ENCODE data around the gene FAM32A. TPM values are rescaled to one million over a fixed set of nuclear protein-coding genes. Genes with fewer than 3 reads are reported as not detected.

Gene FAM32A
- total and polyA plus RNA-seq, 2 of the 8 experiments (the other 6 are each of a cell fraction or from before 2014, with no cell fraction given): 75.6 to 105 TPM

DNA sequence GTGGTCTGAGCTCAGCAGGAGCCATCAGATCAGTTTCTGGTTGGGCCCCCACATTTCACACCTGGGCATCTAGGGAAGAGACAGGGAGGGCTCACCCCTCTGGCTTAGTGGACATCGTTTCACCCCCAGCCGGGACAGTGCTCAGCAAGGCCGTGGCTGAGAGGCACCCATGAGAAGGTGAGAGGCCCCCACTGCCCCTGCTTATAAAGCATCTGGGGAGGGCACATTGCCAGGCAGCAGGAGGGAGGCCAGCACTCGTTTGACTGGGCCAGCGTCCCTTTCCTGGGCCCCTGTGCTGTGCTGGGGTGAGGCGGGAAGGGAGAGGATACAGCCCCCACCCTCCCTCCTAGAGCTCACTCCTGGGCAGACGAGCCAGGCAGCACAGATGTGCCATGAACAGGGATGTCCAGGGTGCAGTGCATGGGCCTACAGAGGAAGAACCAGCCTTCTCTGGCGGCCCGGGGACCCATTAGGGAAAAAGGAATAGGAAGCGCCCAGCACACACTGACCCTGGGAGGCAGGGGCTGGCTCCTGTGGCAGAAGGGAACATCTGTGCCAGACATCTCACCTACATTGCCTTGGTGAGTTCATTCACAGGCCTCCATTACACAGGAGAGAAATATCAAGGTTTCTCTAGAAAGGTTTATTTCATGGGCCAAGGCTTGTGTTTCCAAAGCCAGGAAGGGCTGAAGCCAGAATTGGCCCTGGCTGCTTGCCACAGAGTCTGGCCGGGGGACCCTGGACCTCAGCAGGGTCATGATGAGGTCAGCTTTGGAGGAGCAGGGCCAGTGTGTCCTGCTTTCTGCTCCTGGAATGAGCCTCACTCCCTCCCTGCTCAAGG is 20.2 kb downstream of the FAM32A start (continued):
- TF ChIP-seq, protein P1, sequence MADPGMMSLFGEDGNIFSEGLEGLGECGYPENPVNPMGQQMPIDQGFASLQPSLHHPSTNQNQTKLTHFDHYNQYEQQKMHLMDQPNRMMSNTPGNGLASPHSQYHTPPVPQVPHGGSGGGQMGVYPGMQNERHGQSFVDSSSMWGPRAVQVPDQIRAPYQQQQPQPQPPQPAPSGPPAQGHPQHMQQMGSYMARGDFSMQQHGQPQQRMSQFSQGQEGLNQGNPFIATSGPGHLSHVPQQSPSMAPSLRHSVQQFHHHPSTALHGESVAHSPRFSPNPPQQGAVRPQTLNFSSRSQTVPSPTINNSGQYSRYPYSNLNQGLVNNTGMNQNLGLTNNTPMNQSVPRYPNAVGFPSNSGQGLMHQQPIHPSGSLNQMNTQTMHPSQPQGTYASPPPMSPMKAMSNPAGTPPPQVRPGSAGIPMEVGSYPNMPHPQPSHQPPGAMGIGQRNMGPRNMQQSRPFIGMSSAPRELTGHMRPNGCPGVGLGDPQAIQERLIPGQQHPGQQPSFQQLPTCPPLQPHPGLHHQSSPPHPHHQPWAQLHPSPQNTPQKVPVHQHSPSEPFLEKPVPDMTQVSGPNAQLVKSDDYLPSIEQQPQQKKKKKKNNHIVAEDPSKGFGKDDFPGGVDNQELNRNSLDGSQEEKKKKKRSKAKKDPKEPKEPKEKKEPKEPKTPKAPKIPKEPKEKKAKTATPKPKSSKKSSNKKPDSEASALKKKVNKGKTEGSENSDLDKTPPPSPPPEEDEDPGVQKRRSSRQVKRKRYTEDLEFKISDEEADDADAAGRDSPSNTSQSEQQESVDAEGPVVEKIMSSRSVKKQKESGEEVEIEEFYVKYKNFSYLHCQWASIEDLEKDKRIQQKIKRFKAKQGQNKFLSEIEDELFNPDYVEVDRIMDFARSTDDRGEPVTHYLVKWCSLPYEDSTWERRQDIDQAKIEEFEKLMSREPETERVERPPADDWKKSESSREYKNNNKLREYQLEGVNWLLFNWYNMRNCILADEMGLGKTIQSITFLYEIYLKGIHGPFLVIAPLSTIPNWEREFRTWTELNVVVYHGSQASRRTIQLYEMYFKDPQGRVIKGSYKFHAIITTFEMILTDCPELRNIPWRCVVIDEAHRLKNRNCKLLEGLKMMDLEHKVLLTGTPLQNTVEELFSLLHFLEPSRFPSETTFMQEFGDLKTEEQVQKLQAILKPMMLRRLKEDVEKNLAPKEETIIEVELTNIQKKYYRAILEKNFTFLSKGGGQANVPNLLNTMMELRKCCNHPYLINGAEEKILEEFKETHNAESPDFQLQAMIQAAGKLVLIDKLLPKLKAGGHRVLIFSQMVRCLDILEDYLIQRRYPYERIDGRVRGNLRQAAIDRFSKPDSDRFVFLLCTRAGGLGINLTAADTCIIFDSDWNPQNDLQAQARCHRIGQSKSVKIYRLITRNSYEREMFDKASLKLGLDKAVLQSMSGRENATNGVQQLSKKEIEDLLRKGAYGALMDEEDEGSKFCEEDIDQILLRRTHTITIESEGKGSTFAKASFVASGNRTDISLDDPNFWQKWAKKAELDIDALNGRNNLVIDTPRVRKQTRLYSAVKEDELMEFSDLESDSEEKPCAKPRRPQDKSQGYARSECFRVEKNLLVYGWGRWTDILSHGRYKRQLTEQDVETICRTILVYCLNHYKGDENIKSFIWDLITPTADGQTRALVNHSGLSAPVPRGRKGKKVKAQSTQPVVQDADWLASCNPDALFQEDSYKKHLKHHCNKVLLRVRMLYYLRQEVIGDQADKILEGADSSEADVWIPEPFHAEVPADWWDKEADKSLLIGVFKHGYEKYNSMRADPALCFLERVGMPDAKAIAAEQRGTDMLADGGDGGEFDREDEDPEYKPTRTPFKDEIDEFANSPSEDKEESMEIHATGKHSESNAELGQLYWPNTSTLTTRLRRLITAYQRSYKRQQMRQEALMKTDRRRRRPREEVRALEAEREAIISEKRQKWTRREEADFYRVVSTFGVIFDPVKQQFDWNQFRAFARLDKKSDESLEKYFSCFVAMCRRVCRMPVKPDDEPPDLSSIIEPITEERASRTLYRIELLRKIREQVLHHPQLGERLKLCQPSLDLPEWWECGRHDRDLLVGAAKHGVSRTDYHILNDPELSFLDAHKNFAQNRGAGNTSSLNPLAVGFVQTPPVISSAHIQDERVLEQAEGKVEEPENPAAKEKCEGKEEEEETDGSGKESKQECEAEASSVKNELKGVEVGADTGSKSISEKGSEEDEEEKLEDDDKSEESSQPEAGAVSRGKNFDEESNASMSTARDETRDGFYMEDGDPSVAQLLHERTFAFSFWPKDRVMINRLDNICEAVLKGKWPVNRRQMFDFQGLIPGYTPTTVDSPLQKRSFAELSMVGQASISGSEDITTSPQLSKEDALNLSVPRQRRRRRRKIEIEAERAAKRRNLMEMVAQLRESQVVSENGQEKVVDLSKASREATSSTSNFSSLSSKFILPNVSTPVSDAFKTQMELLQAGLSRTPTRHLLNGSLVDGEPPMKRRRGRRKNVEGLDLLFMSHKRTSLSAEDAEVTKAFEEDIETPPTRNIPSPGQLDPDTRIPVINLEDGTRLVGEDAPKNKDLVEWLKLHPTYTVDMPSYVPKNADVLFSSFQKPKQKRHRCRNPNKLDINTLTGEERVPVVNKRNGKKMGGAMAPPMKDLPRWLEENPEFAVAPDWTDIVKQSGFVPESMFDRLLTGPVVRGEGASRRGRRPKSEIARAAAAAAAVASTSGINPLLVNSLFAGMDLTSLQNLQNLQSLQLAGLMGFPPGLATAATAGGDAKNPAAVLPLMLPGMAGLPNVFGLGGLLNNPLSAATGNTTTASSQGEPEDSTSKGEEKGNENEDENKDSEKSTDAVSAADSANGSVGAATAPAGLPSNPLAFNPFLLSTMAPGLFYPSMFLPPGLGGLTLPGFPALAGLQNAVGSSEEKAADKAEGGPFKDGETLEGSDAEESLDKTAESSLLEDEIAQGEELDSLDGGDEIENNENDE (IDR thresholded peaks at IDR 0.05; ENCODE audit: insufficient replicate concordance, low read length): no peak
- TF ChIP-seq CTBP2 (IDR thresholded peaks at IDR 0.05; ENCODE audit: borderline replicate concordance, insufficient read depth, insufficient read length, low read length): no peak
- TF ChIP-seq EZH2 (IDR thresholded peaks at IDR 0.05; ENCODE audit: low read depth, low read length, severe bottlenecking): no peak
- TF ChIP-seq SP4 (IDR thresholded peaks at IDR 0.05; ENCODE audit: low read length): no peak
- TF ChIP-seq PHF8 (conservative IDR thresholded peaks at IDR 0.05; ENCODE audit: low read depth, low read length): no peak
- no peak for TF ChIP-seq GABPA (IDR thresholded peaks at IDR 0.05; ENCODE audit: borderline replicate concordance, insufficient read depth, low read length)
- no peak for TF ChIP-seq MAFK (IDR thresholded peaks at IDR 0.05; ENCODE audit: low read depth, low read length)
- no peak for TF ChIP-seq FOSL1 (IDR thresholded peaks at IDR 0.05; ENCODE audit: insufficient read depth, low read depth, low read length)
- no peak for TF ChIP-seq SP2 (IDR thresholded peaks at IDR 0.05; ENCODE audit: low read length)

All from H1 (cell line).